Activated CD4-positive, CD25-positive, alpha-beta regulatory T cell treated with anti-CD3 and anti-CD28 coated beads, Interleukin-2, amount 50 U/mL, for 72 hours (primary cell): ENCODE results near the gene IPPK.

Experiments used
- DNase-seq: peaks from one replicate; pipeline ENCODE4 v3.0.0; 2021

Gene IPPK

DNA sequence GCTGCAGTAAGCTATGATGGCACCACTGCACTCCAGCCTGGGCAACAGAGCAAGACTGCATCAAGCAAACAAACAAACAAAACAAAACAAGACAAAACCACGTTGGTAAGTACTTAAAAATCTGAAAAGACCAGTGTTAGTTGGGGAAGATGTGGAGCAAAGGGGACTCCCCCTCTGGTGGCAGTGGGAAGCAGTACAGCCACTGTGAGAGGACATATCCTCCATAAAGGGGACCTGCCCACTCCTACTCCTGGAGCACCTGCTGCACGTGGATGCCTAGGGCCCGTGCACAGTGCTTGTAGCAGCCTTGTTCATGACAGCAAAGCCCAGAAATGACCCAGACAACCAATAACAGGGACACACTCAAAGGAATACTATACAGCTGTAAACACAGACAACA, 17.0 kb upstream of the IPPK start:
- no peak for DNase-seq

DNA sequence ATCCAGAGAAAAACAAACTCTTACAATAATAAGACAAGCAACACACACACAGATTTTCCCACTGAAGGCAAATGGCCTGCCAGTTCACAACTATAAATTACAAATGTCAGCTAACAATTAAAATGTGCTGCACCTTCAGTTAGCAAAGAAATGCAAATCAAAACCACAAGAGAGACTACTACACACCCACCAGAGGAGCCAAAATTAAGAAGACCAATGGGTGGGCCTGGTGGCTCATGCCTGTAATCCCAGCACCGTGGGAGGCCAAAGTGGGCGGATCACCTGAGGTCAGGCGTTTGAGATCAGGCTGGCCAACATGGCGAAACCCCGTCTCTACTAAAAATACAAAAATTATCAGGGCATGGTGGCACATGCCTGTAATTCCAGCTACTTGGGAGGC, 15.1 kb upstream of the IPPK start:
- DNase-seq = no peak

DNA sequence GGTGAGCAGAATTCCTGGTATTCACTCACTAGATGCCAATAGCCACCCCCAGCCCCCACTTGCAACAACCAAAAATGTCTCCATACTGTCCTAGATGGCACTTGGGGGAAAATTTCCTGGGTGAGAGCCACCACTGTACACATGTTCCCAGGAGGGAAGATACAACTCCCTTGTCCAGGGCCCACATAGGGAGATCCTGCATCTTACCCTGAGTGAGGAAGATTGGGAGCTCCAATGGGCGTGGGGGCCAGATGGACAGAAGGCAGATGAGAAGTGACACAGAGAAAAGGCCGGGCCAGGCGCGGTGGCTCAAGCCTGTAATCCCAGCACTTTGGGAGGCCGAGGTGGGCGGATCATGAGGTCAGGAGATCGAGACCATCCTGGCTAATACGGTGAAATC, 12.3 kb upstream of the IPPK start:
- DNase-seq = no peak

DNA sequence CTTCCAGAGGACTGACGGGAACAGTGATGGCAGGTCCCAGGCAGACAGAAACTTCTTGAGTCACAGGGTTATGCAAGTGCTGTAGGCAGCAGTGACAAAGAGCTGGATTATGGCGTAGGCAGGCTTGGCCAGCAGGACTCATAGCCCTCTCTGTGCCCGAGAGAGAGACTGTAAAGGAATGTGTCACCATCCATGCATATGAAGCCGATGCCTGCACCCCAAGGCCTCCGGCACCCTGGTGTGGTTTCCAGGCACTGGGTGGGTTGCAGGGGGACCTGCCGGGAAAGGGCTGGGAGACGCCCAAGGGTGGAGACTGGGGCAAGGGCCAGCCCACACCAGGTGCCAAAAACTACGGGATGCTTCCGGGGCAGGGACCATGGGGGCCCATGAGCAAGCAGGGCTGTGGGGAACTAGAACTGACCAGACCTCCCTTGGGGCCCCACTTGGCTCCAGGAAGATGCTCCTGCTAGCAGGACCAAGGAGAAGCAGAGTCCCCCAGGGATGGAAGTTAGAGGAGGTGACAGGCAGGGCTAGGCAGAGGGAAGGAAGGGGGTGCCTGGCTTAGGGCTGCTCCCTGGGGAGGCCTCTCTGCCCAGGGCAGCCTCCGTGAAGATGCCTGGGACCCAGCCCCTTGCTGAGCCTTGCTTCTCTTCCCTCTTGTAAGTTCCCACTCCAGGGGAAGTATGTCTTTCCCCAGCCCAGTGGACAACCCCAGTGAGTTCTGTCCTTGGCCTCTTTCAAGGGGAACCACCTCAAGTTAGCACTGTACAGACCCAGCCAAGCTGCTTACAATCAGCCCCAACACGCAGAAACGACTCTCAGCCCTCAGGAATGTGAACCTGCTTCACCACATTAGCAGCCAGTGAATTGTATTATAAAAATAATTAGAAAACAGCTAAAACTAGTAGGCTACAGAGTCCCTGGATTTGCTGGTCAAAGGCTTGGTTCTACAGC, 10.5 kb upstream of the IPPK start:
- no peak for DNase-seq

DNA sequence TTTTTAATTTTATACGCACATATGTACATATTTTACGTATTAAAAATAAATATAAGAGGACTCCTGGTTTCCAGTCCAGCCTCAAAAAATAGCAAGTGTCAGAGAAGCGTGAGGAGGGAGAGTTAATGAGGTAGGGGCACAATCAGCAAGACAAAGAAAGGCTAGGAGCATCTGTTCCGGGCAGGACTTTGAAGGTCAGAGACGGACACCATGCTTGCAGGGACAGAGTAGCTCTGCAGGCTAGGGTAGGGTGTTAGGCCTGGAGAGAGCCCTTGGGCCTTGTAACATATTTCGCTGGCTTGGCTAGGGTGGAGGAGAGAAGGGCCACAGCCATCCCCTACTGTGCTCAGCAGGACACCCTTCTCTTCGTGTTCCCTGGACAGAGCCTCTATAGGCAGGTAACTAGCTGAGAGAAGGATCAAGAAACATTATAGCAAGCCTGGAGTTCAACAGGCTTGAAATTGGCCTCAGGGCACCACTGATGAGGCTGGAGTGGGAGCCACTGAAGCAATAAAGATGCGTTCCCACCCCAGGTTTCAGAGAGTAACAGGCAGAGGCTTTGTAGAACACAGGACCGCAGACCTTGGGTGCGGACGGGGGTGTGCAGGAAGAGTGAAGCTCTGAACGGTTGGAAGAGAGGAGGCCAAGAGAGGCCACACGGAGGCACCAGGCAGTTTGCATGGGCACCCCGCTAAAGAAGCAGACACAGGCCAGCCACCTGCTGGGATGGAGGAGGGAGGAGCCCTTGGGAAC, 9.7 kb upstream of the IPPK start:
- DNase-seq = no peak

DNA sequence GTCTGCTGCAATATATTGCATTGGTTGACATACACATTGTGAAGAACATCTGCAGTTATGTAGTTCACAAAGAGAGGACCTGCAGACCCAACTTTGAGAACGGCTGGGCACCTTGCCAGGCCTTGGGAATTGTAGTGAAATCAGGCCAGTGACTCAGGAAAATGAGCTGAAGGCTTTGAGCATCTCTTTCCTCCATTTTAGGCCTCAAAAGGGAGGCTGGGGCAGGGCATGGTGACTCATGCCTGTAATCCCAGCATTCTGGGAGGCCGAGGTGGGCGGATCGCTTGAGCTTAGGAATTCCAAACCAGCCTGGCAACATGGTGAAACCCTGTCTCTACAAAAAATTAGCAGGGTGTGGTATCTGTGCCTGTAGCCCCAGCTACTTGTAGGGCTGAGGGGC, 1.4 kb upstream of the IPPK start:
- no peak for DNase-seq

DNA sequence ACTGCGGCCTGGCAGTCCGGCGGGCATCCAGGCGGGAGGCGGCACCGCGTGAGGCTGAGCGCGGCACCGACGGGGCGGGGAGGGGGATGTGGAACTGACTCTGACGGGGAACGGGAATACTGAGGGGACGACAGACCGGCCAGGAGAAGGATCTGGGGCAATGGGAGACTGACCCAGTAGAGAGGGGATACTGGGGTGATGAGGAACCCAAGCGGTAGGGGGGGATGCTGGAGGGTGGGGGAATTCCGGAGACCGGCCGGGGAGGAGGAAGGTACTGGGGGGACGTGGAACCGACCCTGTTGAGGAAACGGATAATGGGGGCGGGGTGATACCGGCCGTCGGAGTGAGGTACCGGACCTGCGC, 423 bp downstream of the IPPK start:
- DNase-seq = peak; percentile 50

DNA sequence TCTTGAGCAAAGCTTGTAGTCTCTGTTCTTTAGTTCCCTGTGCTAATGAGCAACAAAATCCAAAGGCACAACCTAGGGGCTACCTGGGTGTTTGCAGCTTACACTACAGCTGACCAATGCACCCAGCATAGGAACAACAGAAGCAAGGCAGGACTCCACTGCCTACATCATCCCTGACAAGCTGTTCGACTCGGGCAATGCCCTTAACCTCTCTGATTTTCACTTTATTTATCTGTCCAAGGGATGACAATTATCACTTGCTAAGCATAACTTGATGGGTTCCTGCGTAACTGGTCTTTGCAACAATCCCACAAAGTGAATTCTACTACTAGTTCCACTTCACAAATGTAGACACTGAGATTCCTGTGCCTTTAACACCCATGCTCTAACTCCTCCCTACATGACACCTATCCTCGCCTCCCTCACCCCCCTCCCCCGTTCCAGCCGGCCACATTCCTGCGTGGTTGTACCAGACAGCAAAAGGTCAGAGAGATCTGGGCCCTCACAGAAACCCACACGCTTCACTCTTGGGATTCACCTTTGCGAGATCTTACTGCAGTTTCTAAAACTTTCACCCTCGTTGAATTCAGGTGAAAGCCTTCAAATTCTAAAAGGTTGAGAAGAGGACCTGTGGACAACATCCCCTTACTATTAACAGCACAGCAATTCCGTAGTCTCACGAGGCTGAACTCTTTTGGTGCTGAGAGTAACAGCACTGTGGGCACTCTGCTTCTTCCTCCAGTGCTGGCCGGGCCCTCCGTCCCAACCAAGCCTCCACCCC, 995 bp downstream of the IPPK start:
- DNase-seq = no peak

DNA sequence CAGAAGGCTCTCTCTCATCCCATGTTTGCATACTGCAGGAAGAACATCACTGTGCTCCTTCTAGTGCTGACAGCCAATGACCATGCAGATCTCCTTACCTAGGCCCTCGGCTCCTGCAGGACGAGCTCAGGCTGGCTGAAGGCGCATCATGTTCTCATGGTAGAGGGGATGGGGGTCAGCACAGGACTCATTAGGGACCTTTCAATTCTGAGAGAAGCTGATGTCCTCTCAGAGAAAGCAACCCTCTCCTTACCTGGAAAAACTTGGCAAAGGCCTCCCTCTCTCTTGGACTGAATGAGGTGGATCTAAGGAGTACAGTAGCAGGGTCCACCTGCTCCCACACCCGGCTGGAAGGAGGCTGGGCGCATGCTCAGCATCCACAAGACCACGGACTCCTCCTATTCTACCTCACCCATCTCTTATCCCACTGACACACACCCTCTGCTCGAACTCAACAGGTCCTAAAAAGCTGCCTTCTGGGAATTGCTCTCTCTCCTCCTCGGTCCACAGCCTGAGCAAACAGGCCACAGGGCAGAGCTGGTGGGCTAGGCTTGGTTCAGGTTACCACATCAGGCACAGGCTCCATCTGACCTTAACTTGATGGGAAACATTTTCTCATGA, 2.9 kb downstream of the IPPK start:
- DNase-seq = no peak

DNA sequence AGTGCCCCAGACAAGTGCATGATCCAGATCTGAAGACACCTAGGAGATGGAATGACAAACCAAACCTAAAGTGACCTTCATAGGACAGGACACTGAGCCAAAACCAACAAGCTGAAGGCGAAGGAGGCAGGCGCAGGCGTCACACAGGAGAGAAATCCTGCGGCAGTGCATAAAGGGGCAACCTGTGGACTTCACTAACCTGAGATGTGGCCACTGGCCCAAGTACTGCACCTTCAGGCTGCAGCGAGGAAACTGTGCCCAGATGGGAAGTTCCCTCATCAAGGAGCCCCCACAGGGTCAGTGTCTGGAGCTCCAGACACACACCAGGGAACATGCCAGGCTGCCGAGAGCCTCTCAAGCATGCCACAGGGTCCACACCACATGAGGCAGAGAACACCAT, 3.7 kb downstream of the IPPK start:
- DNase-seq = no peak

DNA sequence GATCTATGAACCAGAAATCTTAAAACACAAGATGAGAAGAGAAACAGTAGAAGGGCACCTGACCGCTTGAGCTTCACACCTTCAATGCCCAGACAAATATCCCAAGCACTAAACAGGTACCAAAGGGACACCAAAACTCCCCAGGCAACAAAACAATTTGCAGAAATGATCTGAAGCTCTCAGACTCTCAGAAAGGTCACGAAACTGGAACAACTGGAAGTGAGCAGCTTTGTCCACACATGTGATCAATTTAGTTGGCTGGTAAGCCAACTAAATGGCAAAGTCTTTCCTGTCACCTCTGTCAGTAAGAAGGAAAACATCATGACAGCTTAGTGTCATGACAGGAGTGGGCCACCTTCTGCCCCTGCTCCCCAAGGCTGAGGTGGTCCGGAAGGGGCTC, 4.1 kb downstream of the IPPK start:
- no peak for DNase-seq

DNA sequence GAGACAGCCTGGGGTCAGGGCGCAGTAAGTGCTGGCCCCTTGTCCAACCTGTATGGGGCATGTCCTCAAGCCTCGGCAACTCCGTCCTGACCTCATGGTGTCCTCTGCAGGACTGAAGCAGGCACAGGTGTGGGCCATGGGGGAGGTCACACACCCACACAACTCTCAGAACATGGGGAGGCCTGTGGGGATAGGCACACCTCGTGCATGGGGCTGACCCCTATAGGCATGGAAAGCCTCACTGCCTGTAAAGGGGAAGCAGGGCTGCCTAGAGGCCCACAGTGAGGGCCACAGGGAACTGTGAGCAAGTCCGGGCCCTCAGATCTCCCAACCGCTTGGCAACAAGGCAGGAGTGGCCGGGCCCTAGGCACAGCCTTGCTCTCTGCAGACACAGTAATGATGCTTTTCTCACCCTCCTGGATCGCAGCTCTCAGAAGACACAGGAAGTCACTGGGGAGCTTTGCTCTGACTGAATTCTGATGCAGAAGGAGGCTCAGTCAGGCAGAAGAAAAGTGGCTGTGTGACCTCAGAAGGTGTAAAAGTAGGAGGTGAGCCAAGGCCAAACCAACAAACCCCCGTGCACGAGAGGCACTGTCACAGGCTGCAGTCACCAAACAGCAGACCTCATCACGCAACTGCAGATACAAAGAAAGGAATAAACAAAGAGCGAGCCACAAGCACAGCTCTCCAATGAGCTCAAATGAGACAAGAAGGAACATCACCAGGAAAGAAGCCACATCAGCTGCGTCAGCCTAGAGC, 5.4 kb downstream of the IPPK start:
- no peak for DNase-seq

DNA sequence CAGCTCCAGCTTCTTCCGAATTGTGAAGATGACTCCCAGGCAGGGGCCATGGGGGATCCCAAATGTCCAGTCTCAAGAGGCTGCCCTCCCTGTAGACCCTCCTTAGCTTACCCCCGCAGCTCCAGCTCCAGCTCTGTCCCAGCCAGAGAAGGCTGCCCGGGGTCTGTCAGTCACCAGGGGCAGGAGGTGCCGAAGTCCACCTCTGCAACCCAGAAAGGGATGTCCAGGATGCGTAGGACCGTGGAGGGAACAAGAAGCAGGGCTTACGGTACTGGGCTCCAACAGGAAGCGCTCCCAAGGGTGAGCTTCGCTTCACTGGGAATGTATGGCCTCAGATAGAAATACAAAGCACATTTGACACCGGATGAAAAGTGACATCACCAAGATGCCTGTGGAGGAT, 6.0 kb downstream of the IPPK start:
- DNase-seq = no peak

DNA sequence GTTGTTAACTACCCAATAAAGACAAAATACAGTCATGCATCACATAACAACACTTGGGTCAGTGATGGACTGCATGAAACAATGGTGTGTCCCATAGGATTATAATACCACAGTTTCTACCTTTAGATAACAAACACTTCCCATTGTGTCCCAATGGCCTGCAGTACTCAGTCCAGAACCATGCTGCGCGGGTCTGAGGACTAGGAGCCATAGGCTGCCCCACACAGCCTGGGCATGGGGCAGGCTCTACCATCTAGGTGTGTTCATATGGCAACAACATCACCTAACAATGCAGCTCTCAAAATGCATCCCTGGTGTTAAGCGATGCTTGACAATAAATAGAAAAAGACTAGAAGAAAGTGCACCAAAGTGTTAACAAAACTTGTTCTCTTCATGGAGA, 6.8 kb downstream of the IPPK start:
- no peak for DNase-seq

DNA sequence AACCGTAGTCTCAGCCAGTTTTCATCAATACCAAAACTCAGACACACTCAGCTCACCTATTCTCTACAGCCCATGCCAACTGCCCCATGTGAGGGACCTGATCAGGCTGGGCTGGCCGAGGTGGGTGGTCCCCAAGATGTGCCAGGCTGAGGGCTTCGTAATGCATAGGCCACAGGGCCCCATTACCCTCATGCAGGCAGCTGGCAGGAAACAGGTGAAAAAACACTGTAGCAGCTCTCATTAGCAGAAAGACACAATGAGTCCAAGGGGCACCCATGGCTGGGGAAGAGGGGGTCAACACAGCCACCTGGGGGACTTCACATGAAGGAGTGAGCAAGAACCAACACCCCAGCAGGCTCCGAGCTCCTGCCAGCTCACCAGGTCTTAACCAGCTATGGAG, 8.2 kb downstream of the IPPK start:
- no peak for DNase-seq

DNA sequence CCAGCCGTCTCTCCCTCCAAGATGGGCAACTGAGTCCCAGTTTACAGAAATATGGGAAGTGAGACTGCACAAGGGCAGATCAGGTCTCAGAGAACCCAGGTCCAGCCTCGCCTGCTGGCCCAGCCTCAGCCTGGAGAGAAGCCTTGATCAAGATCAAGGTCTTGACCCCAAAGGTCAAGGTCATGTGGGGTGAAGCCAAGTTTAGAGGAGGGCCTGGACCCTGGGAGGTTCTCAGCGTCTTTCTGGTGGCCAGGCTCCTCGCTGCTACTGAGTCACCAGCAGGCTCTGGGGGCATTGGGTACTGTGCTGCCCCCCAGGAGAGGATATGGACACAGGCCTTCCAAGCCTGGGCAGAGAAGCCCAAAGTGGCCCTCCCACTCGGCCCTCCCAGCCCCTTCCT, 8.8 kb downstream of the IPPK start:
- no peak for DNase-seq

DNA sequence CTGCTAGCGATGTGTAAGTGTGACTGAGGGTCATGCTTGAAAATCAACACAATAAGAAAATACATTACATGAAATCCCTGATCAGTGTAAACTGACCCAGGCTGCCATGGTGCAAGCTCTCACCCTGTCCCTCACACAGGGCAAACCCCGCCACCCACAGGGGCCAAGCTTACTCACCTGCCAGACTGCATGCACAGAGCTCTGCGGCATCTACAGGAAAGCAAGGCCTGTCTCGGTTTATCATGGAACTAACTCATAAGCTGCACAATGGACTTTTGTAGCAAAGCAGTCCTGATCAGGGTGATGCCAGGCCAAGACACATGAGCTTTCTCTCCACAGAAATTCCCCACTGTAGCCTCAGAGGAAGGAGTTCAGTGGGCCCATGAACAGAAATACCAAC, 9.7 kb downstream of the IPPK start:
- DNase-seq = no peak

DNA sequence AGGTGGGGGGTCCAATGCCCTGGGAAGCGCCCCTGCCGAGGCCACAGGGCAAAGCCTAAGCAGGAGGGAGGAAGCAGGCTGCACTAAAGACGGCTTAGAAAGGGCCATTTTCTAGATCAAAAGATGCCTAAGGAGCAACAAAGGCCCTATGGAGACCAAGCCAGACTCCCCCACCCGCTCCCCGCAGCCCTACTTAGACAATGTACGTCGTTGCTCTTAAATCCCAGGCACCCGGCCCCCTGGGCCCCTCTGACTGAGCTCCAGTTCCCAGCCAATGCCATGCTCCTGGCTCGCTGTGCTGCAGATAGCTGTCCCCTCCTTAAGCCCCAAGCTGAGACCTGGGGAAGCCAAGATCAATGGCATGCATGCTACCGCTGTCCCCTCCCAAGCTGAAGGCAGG, 10.3 kb downstream of the IPPK start:
- DNase-seq = no peak

DNA sequence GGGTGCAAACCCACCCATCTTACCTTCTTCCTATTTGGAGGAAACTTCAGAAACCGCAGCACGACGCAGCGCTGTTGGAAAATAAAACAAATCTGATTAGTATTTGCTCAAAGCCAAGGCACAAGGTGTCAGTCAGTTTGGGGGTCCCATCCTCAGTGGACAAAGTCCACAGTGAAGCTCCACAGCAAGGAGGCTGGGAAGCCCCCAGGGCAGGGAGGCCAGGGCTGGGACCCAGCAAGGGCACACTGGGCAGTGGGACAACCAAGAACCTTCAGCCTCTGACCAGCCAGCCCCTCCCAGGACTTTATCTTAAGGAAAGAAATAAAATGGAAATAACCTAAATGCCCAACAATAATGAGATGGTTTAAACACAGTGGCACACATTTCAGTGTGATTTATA, 11.3 kb downstream of the IPPK start:
- DNase-seq = no peak

DNA sequence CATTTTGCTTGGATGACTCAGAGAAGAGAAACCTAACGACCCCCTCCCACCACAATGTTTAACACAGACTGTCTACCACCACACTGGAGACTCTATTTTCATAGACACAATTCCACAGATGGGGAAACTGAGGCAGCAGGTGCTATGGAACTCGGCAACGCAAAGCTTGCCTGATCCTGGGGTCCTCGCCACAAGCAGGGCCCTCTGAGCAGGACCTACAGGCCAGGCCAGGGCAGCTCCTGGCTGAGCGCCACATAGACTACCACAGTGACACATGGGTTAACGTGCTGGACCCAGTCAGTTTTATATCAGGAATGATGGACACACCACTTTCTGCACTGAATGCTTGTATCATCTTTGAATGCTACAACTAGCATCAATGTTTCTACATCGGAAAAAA, 11.8 kb downstream of the IPPK start:
- DNase-seq = no peak

DNA sequence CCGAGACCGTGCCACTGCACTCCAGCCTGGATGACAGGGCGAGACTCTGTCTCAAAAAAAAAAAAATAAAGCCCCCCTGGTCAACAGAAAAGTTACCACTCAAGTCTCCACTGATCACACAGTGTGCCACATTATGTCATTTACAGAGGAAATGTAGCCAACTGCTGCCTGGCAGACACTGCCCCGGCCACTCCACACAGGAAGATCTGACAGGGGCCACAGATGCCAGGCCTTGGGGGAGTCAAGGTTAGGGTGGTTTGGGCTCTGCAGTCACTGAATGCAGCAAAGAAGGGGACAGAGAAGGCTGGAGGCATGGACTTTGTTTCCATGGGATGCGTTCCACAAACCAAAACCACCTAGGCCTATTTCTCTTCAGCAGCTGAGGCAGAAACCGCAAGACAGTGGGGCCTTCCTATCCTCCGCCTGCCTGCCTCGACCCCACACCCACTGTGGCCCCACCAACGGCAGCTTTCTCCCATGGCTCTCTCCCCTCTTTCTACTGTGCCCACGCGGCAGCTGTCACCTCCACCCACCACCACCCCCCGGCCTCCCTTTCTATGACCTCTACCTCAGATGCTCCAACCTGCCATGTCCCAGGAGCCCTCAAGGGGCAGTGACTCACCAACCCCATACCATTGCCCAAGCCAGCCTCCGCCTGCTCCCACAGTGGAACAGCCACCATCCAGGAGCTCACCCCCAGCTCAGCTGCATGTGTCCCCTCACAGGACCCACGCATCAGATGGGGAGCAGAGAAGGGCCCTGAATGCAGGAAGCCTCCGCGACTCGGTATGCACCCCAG, 12.4 kb downstream of the IPPK start:
- DNase-seq = no peak

DNA sequence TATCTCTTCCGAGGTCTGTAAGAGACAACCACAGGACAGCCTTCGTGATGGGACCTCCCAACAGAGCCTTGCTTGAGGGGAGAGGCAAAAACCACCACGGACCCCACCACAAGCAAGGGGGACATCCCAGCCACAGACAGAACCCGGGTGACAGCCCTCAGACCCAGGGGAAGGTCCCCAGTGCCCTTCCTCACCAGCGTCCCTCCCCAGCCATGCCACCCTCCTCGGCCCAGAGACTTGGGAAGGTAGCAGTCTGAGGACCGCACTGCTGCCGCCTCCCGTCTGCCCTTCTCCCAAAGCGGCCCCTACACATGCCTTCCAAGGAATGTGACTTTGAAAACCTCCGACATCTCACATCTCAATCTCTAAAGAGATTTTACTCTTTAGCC, 13.4 kb downstream of the IPPK start:
- DNase-seq = no peak
